ENCODE results near the gene HSPA1L.
A peak's percentile ranks its signal among the peaks of the same experiment; 100 is the strongest.
"Not testable (repeated sequence)": the region's sequence is repeated elsewhere in the genome, so short reads cannot be mapped to it uniquely, and the experiment has no call there.

Gene HSPA1L

DNA sequence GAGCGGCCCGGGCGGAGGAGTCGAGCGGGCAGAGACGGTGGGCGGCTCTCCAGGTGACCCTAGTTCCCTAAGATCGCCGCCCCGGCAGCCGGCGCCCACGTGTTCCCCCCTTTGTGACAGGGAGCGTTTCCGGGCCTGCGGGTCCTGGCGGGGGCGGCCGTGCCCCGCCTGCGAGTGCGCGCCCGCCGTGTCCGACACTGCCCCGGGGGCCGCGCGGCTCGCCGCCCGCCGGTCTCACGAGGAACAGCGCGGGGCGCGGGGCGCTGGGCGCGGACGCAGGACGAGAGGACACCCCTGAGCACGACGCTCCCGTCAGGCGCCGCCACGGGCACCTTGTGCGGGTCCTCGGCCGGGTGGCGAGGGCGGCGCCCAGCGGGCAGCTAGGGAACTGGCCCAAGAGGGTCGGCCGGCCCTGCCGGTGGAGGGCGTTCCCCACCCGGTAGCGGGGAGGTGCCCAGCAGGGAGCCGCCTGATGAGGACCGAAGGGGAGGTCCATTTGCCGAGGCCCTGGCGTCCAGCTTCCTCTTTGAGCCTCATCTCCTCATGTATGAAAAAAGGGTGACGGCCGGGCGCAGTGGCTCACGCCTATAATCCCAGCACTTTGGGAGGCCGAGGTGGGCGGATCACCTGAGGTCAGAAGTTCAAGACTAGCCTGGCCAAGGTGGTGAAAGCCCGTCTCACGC lies 19.3 kb downstream of the HSPA1L start, which contains the start of gene VARS1:
TSS of gene VARS1 (minus strand) at position 137 of the 683 bp plus-strand sequence. CDS start 535 bp downstream, outside the sequence.
- peak within 1 kb of the TSS; percentile 82 for H3K4me3 ChIP-seq (ENCODE audit: control insufficient read depth, low read depth, low read length)
- peak; percentile 46 for DNase-seq (ENCODE audit: low read depth)
- TF ChIP-seq, protein P1, sequence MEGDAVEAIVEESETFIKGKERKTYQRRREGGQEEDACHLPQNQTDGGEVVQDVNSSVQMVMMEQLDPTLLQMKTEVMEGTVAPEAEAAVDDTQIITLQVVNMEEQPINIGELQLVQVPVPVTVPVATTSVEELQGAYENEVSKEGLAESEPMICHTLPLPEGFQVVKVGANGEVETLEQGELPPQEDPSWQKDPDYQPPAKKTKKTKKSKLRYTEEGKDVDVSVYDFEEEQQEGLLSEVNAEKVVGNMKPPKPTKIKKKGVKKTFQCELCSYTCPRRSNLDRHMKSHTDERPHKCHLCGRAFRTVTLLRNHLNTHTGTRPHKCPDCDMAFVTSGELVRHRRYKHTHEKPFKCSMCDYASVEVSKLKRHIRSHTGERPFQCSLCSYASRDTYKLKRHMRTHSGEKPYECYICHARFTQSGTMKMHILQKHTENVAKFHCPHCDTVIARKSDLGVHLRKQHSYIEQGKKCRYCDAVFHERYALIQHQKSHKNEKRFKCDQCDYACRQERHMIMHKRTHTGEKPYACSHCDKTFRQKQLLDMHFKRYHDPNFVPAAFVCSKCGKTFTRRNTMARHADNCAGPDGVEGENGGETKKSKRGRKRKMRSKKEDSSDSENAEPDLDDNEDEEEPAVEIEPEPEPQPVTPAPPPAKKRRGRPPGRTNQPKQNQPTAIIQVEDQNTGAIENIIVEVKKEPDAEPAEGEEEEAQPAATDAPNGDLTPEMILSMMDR (IDR thresholded peaks at IDR 0.05; ENCODE audit: control insufficient read depth, insufficient read depth, low read depth, low read length, missing control alignments) = peak; percentile 69

DNA sequence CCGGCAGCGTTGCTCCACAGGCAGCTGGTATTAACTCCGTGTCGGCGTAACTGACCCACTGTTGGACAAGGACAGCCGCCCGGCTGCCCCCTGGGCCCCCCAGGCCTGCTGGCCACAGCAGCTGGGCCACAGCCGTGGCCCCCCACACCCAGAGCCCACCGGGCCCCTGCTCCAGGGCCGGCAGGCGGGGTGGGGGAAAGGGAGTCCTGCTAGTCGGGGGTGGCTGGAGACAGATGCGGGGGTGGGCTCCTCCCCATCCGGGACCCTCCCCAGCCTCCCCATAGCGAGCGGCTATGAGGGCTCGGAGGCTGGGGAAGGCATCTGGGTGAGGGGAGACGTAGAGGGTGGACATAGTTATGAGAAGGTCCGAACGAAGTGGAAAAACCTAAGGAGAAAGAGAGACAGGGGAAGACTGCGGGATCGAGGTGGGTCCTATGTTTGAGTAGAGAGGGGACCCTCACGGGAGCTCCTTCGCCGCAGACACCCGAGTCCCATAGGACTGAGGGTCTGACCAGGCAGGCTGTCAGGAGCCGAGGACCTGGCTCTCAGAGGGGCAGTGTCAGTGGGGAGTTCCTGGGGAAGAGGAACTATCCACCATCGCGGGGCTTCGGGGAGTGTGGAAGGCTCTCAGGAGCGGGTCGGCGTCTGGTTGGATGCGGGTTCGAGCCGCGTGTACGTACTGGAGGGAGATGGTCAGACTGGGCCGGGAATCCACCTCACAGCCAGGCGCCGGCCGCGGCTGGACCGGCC lies 20.0 kb downstream of the HSPA1L start:
- no peak for DNase-seq (ENCODE audit: low read depth)
- TF ChIP-seq, protein P1 (IDR thresholded peaks at IDR 0.05; ENCODE audit: control insufficient read depth, insufficient read depth, low read depth, low read length, missing control alignments) = no peak
- H3K4me3 ChIP-seq (ENCODE audit: control insufficient read depth, low read depth, low read length) = peak overlapping the region; percentile 82

DNA sequence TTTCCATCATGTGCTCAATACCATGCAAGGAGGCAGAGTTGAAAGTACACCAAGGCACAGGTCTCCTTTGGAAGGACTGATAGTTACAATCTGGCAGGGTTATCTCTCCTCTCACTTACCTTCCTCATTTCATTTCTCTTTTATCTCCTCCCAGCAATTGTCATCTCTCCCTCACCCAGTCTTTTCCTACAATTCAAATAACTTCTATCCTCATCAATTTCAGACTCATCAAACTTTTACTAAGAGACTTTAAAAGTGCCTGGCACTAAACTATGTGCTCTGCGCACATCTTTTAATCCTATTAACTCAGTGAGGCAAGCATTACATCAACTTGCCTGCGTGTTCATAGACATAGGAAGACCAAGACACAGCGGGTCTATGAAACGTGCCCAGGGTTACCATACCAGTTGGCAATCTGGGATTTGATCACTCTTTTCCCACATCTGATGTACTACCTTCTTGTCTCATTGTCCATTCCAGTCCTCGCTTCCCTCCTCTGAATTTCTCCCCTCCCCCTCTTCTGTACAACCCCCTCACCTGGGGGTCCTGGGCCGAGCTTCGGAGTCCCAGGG lies 20.7 kb downstream of the HSPA1L start:
- H3K4me3 ChIP-seq (ENCODE audit: control insufficient read depth, low read depth, low read length) = peak overlapping the region; percentile 82
- no peak for DNase-seq (ENCODE audit: low read depth)
- TF ChIP-seq, protein P1 (IDR thresholded peaks at IDR 0.05; ENCODE audit: control insufficient read depth, insufficient read depth, low read depth, low read length, missing control alignments) = no peak

DNA sequence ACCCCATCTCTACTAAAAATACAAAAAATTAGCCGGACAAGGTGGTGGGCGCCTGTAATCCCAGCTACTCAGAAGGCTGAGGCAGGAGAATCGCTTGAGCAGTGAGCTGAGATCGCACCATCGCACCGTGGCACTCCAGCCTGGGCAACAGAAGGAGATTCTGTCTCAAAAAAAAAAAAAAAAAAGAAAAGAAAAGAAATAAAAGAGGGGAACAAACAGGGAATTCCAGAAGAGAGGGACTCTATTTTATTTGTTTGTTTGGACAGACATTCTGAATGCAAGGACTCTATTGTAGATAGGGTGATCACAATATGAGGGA lies 21.2 kb downstream of the HSPA1L start:
- H3K4me3 ChIP-seq (ENCODE audit: control insufficient read depth, low read depth, low read length) = peak overlapping the region; percentile 82
- DNase-seq (ENCODE audit: low read depth) = not testable (repeated sequence)

DNA sequence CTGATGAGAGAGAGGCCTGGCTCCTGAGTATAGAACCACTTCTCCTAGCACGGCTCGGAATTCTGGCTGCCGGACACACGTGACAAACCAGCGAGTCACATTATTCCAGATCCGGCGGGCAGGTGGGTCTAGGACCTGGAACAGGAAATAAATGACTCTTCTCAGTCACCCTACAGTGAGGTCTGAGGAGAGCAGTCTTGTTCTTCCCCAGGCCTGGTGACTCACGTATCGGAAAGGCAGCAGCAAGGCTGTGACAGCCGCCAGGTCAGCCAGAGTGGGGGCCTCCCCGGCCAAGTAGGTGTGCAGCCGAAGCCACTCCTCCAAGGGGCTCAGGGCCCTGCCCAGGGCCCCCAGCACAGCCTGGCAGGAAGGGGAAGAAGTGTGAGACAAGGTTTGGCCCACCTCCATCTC lies 22.3 kb downstream of the HSPA1L start:
- TF ChIP-seq, protein P1 (IDR thresholded peaks at IDR 0.05; ENCODE audit: control insufficient read depth, insufficient read depth, low read depth, low read length, missing control alignments) = no peak
- DNase-seq (ENCODE audit: low read depth) = no peak
- no peak overlapping the region for H3K4me3 ChIP-seq (ENCODE audit: control insufficient read depth, low read depth, low read length)

DNA sequence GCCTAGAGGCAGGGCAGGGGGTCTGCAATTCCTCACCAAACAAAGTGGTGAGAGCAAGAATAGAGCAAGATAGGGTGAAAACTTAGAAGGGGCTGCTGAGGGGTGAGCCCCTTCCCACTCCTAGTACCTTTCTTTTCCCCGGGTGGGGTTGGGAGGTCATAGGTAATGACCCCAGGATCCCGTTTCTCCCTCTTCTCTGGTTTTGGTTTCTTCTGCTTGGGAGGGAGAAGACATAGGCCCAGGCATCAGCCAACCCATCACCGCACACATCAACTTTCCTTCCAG lies 23.1 kb downstream of the HSPA1L start:
- H3K4me3 ChIP-seq (ENCODE audit: control insufficient read depth, low read depth, low read length) = no peak overlapping the region
- TF ChIP-seq, protein P1 (IDR thresholded peaks at IDR 0.05; ENCODE audit: control insufficient read depth, insufficient read depth, low read depth, low read length, missing control alignments) = no peak
- no peak for DNase-seq (ENCODE audit: low read depth)

All from AG09309 (cell line).